Liver (tissue), 9 donors: ENCODE data around the gene CSMD2. TPM values are rescaled to one million over a fixed set of nuclear protein-coding genes. Genes with fewer than 3 reads are reported as not detected.

Source experiments
- DNase-seq: peaks from one replicate; pipeline ENCODE4 v3.0.0-alpha.2; 2017; ENCODE audit warnings: low spot score
- H3K27ac ChIP-seq, 2 donors: one replicate each; pipeline ENCODE4 v1.7.0; 2013; ENCODE audit warnings: inconsistent platforms in 2 of 2, low read length in 2 of 2, control low read depth in 1 of 2, low read depth in 1 of 2, mild to moderate bottlenecking in 1 of 2
- H3K27me3 ChIP-seq, 4 donors: one replicate each; pipeline versions ENCODE4 v1.6.1 to v1.7.0; 2013; ENCODE audit warnings: low read length in 3 of 4, inconsistent platforms in 1 of 4, mild to moderate bottlenecking in 1 of 4, moderate library complexity in 1 of 4; ENCODE audit not compliant: control insufficient read depth in 4 of 4, insufficient read depth in 4 of 4
- H3K36me3 ChIP-seq, 4 donors: one replicate each; pipeline versions ENCODE4 v1.6.1 to v1.7.0; 2013; ENCODE audit warnings: low read length in 3 of 4, mild to moderate bottlenecking in 3 of 4, low read depth in 1 of 4, moderate library complexity in 1 of 4; ENCODE audit not compliant: control insufficient read depth in 4 of 4, insufficient read depth in 3 of 4
- H3K4me1 ChIP-seq, 4 donors: one replicate each; pipeline versions ENCODE4 v1.6.1 to v1.7.0; 2013; ENCODE audit warnings: low read length in 3 of 4, mild to moderate bottlenecking in 3 of 4, moderate library complexity in 1 of 4; ENCODE audit not compliant: control insufficient read depth in 4 of 4, insufficient read depth in 4 of 4
- H3K4me3 ChIP-seq, 3 donors: one replicate each; pipeline versions ENCODE4 v1.6.1 to v1.7.0; 2013; ENCODE audit warnings: low read length in 3 of 3, control low read depth in 1 of 3, low read depth in 1 of 3, mild to moderate bottlenecking in 1 of 3
- H3K9ac ChIP-seq, 2 donors: one replicate each; pipeline ENCODE4 v1.7.0; 2013; ENCODE audit warnings: low read length in 2 of 2, mild to moderate bottlenecking in 2 of 2, moderate library complexity in 2 of 2, control low read depth in 1 of 2, low read depth in 1 of 2
- H3K9me3 ChIP-seq, 4 donors: one replicate each; pipeline versions ENCODE4 v1.6.1 to v1.7.0; 2013; ENCODE audit warnings: low read length in 3 of 4; ENCODE audit not compliant: control insufficient read depth in 4 of 4
- ATF3 ChIP-seq: IDR thresholded peaks from 2 replicates; pipeline ENCODE4 v1.6.1; 2016; ENCODE audit warnings: antibody characterized with exemption
- CTCF ChIP-seq: fragments of 150-350 bp; IDR thresholded peaks from 2 replicates; pipeline ENCODE4 v1.5.1; 2017; ENCODE audit warnings: improper control_type of control experiment, low read depth, low read length; ENCODE audit not compliant: missing input control
- EGR1 ChIP-seq, 2 donors: IDR thresholded peaks; 2 replicates each; pipeline ENCODE4 v1.6.1; 2016 to 2018; ENCODE audit warnings: antibody characterized with exemption in 2 of 2, low read depth in 2 of 2
- FOXA1 ChIP-seq: IDR thresholded peaks from 2 replicates; pipeline ENCODE4 v1.6.1; 2016; ENCODE audit warnings: antibody characterized with exemption
- FOXA2 ChIP-seq: IDR thresholded peaks from 2 replicates; pipeline ENCODE4 v1.6.1; 2016; ENCODE audit warnings: antibody characterized with exemption
- GABPA ChIP-seq, 2 donors: IDR thresholded peaks in 1 of 2; conservative IDR thresholded peaks in 1 of 2; 2 replicates each; pipeline ENCODE4 v1.6.1; 2016; ENCODE audit warnings: antibody characterized with exemption in 2 of 2, mild to moderate bottlenecking in 1 of 2, moderate library complexity in 1 of 2
- HNF4A ChIP-seq, 2 donors: conservative IDR thresholded peaks; 2 replicates each; pipeline ENCODE4 v1.6.1; 2016; ENCODE audit warnings: antibody characterized with exemption in 2 of 2, mild to moderate bottlenecking in 2 of 2
- HNF4G ChIP-seq: IDR thresholded peaks from 2 replicates; pipeline ENCODE4 v1.6.1; 2016; ENCODE audit warnings: antibody characterized with exemption
- JUND ChIP-seq, 2 donors: IDR thresholded peaks; 2 replicates each; pipeline ENCODE4 v1.6.1; 2016; ENCODE audit warnings: antibody characterized with exemption in 2 of 2
- MAX ChIP-seq: IDR thresholded peaks from 2 replicates; pipeline ENCODE4 v1.6.1; 2016; ENCODE audit warnings: antibody characterized with exemption
- NR2F2 ChIP-seq: IDR thresholded peaks from 2 replicates; pipeline ENCODE4 v1.6.1; 2016; ENCODE audit warnings: antibody characterized with exemption
- RAD21 ChIP-seq, 2 donors: IDR thresholded peaks; 2 replicates each; pipeline ENCODE4 v1.6.1; 2016; ENCODE audit warnings: antibody characterized with exemption in 2 of 2, mild to moderate bottlenecking in 2 of 2
- REST ChIP-seq: IDR thresholded peaks from 2 replicates; pipeline ENCODE4 v1.6.1; 2016; ENCODE audit warnings: antibody characterized with exemption, mild to moderate bottlenecking
- RXRA ChIP-seq, 2 donors: IDR thresholded peaks; 2 replicates each; pipeline ENCODE4 v1.6.1; 2017 to 2018; ENCODE audit warnings: antibody characterized with exemption in 2 of 2, mild to moderate bottlenecking in 1 of 2
- SP1 ChIP-seq: IDR thresholded peaks from 2 replicates; pipeline ENCODE4 v1.6.1; 2018; ENCODE audit warnings: antibody characterized with exemption, mild to moderate bottlenecking
- TAF1 ChIP-seq: conservative IDR thresholded peaks from 2 replicates; pipeline ENCODE4 v1.6.1; 2016; ENCODE audit warnings: antibody characterized with exemption, mild to moderate bottlenecking
- YY1 ChIP-seq: IDR thresholded peaks from 2 replicates; pipeline ENCODE4 v1.6.1; 2016; ENCODE audit warnings: antibody characterized with exemption, mild to moderate bottlenecking
- ZBTB33 ChIP-seq: IDR thresholded peaks from 2 replicates; pipeline ENCODE4 v1.6.1; 2016; ENCODE audit warnings: antibody characterized with exemption
- WGBS: extraction: QIAGEN DNeasy Blood & Tissue Kit; methylation state at CpG from one replicate; pipeline ENCODE4 v1.1.7; 2013; 5-methylcytosine and 5-hydroxymethylcytosine counted together
- polyA plus RNA-seq, 2 donors: library from polyadenylated mRNA; stranded (reverse) in 1 of 2; unstranded in 1 of 2; fragments of 200-250 nt in 1 of 2; fragments of >200 nt in 1 of 2; fragmentation: Nextera tagmentation in 1 of 2; extraction: Ambion mirVana in 1 of 2; gene quantifications; one replicate each; pipeline versions ENCODE4 v1.2.1 to v1.2.3, GENCODE V29; 2013 to 2015
- total RNA-seq, 2 donors: library from RNA; depleted of rRNA; stranded (reverse); fragments of >200 nt; gene quantifications; one replicate each; pipeline ENCODE4 v1.2.3, GENCODE V29; 2014
- donor health status: healthy.
- donor health status: healthy.
- donor health status: healthy.
- donor health status: healthy.
- donor health status: healthy.

The CSMD2 gene
- total and polyA plus RNA-seq, 4 donors: 0.08 to 0.09 TPM; not detected in 2

GRCh38 chr1:33962061-33962460 is 203.0 kb downstream of the CSMD2 start:
- H3K36me3 ChIP-seq: no peaks in the 10 kb centered on the region
- H3K27me3 ChIP-seq: no peaks in the 10 kb centered on the region
- H3K4me1 ChIP-seq: no peaks in the 10 kb centered on the region
- WGBS: 83% methylated on average over 4 of the region's 4 CpGs
- TF ChIP-seq CTCF (no peak), TAF1 (no peak), ATF3 (no peak), ZBTB33 (no peak), REST (no peak), FOXA2 (no peak), MAX (no peak), JUND (IDR thresholded peaks at IDR 0.05) (no peak), FOXA1 (no peak), HNF4A (conservative IDR thresholded peaks at IDR 0.05) (no peak), SP1 (no peak), NR2F2 (no peak), YY1 (no peak), HNF4G (no peak), RXRA (IDR thresholded peaks at IDR 0.05) (no peak), RAD21 (IDR thresholded peaks at IDR 0.05) (no peak), EGR1 (IDR thresholded peaks at IDR 0.05; ENCODE audit: low read depth in 2 of 2) (no peak), GABPA (IDR thresholded peaks at IDR 0.05 in 1 of 2, conservative IDR thresholded peaks at IDR 0.05 in 1 of 2) (no peak)
- no peak for DNase-seq
- no peak overlapping the region for H3K4me3 ChIP-seq
- H3K9me3 ChIP-seq: no peaks in the 10 kb centered on the region
- H3K27ac ChIP-seq: no peak overlapping the region
- no peak overlapping the region for H3K9ac ChIP-seq
